Right lobe of liver (tissue), 4 donors: ENCODE data around the gene NUMB.

Experiments used
- CTCF ChIP-seq, 4 donors: fragments of 200-600 bp in 3 of 4; fragments of 450-650 bp in 1 of 4; IDR thresholded peaks; one replicate each; pipeline versions ENCODE4 v1.5.1 to v1.8.0; 2016 to 2022; ENCODE audit warnings: antibody characterized with exemption in 4 of 4, mild to moderate bottlenecking in 2 of 4
- POLR2A ChIP-seq: fragments of 450-650 bp; IDR thresholded peaks from one replicate; pipeline ENCODE4 v1.6.1; 2017; ENCODE audit warnings: antibody characterized with exemption, mild to moderate bottlenecking
- donor health status: DM: no; HTN: no; CAD: no.
- donor health status: DM: no; HTN: no; CAD: no.
- donor health status: DM: no; HTN: yes; CAD: no.

- TF ChIP-seq CTCF (IDR thresholded peaks at IDR 0.05), result no peak
- no peak for TF ChIP-seq POLR2A
These were observed 493 bp downstream of the NUMB start for GRCh38 chr14:73457924-73458182.
